ENCODE results near the gene ADAMTS5.

GRCh38 chr21:26909972-26910371, 56.9 kb downstream of the ADAMTS5 start:
- no peak for TF ChIP-seq CTCF (IDR thresholded peaks at IDR 0.05)
- TF ChIP-seq POLR2A (IDR thresholded peaks at IDR 0.05) = no peak
